Mucosa of descending colon (tissue), 3 donors: ENCODE data around the gene COX7B. TPM values are rescaled to one million over a fixed set of nuclear protein-coding genes. Genes with fewer than 3 reads are reported as not detected.
A peak's percentile ranks its signal among the peaks of the same experiment; 100 is the strongest.
"Not testable (repeated sequence)": the region's sequence is repeated elsewhere in the genome, so short reads cannot be mapped to it uniquely, and the experiment has no call there.

Experiments used
- ATAC-seq: fragments of 200-7000 bp; cut with Tn5 transposase; one replicate; pipeline ENCODE4 v1.9.1; 2020; ENCODE audit warnings: mild to moderate bottlenecking, moderate library complexity
- DNase-seq, 3 donors: peaks; one replicate each; pipeline ENCODE4 v3.0.0-alpha.2; 2020
- H3K36me3 ChIP-seq: fragments of 200-600 bp; one replicate; pipeline ENCODE4 v1.8.0; 2021; ENCODE audit warnings: low read depth, mild to moderate bottlenecking
- H3K4me1 ChIP-seq: fragments of 200-600 bp; one replicate; pipeline ENCODE4 v1.8.0; 2021; ENCODE audit warnings: low read depth, mild to moderate bottlenecking
- H3K4me3 ChIP-seq: fragments of 200-600 bp; one replicate; pipeline ENCODE4 v1.8.0; 2021; ENCODE audit warnings: mild to moderate bottlenecking
- H3K9me3 ChIP-seq: fragments of 200-600 bp; one replicate; pipeline ENCODE4 v1.8.0; 2021; ENCODE audit warnings: mild to moderate bottlenecking
- intact Hi-C, 2 donors: fragments of 100-400 bp; cut with DNase I in 1 of 2; cut with micrococcal nuclease in 1 of 2; formaldehyde crosslinking; loops; one replicate each; pipeline versions ENCODE4 v1.11.0 to v1.11.1; 2022; cut with DNase I, micrococcal nuclease
- long read RNA-seq, 2 donors: library from polyadenylated mRNA; unstranded; transcript quantifications; one replicate each; pipeline ENCODE4 v2.0.0, GENCODE V29; 2019 to 2021
- total RNA-seq, 3 donors: library from RNA; stranded (reverse); fragmentation: NEBNext Ultra II Directional in 2 of 3; extraction: Animal tissue kit (Norgen Biotek cat#: 25700) in 2 of 3; gene quantifications; one replicate each; pipeline versions ENCODE4 v1.2.1 to v1.2.4, GENCODE V29; 2021 to 2023
- TF ChIP-seq, protein P1 (sequence below): fragments of 200-600 bp; IDR thresholded peaks from one replicate; pipeline ENCODE4 v1.8.0; 2022; ENCODE audit warnings: antibody characterized with exemption, mild to moderate bottlenecking
- donor health status: DM: no; HTN: no; CAD: no; lungs with moderate emphysema.
- donor health status: DM: no; HTN: no; CAD: no.
- donor health status: DM: no; HTN: yes; CAD: no.

Gene COX7B
- 100 to 1,000 TPM; 340 to 480 (median 472) TPM for total RNA-seq
- long read RNA-seq, donor 1, transcript COX7B-203 (3 exons, 2,471 nt), result major isoform, 75 of 77 reads
- long read RNA-seq, donor 1, partial matches to known transcripts, result 0 of 77 reads
- long read RNA-seq, donor 1, other reads (novel, unspliced or antisense), result 2 of 77 reads
- long read RNA-seq, donor 2, transcript COX7B-203 (3 exons, 2,471 nt), result major isoform, 305 of 321 reads
- long read RNA-seq, donor 2, partial matches to known transcripts, result 0 of 321 reads
- long read RNA-seq, donor 2, other reads (novel, unspliced or antisense), result 14 of 321 reads

- Histone ChIP-seq H3K4me3 (peak within 1 kb of the TSS; percentile 46), H3K36me3 (peaks cover 4% of the 10 kb centered on the region), H3K4me1 (peaks cover 4% of the 10 kb centered on the region), H3K9me3 (no peaks in the 10 kb centered on the region)
- ATAC-seq, result peak; percentile 78
- peak in 2 of 3 donors; percentile 32 to 83 for DNase-seq
- TF ChIP-seq, protein P1, sequence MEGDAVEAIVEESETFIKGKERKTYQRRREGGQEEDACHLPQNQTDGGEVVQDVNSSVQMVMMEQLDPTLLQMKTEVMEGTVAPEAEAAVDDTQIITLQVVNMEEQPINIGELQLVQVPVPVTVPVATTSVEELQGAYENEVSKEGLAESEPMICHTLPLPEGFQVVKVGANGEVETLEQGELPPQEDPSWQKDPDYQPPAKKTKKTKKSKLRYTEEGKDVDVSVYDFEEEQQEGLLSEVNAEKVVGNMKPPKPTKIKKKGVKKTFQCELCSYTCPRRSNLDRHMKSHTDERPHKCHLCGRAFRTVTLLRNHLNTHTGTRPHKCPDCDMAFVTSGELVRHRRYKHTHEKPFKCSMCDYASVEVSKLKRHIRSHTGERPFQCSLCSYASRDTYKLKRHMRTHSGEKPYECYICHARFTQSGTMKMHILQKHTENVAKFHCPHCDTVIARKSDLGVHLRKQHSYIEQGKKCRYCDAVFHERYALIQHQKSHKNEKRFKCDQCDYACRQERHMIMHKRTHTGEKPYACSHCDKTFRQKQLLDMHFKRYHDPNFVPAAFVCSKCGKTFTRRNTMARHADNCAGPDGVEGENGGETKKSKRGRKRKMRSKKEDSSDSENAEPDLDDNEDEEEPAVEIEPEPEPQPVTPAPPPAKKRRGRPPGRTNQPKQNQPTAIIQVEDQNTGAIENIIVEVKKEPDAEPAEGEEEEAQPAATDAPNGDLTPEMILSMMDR, result no peak
- intact Hi-C loops, result no loop called here
Measured at GRCh38 chrX:77899081-77899828, at the start of gene COX7B. TSS of gene COX7B (plus strand) at chrX:77899468. CDS start at chrX:77899554, 86 bp downstream.

GRCh38 chrX:77875372-77875771 is 23.9 kb upstream of the COX7B start:
- H3K9me3 ChIP-seq, result no peaks in the 10 kb centered on the region
- ATAC-seq, result no peak

DNA sequence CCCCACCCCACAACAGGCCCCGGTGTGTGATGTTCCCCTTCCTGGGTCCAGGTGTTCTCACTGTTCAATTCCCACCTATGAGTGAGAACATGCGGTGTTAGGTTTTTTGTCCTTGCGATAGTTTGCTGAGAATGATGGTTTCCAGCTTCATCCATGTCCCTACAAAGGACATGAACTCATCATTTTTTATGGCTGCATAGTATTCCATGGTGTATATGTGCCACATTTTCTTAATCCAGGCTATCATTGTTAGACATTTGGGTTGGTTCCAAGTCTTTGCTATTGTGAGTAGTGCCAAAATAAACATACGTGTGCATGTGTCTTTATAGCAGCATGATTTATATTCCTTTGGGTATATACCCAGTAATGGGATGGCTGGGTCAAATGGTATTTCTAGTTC is 17.9 kb upstream of the COX7B start:
- H3K36me3 ChIP-seq, H3K4me3 ChIP-seq, ATAC-seq, H3K9me3 ChIP-seq, DNase-seq, H3K4me1 ChIP-seq, intact Hi-C loops: not testable (repeated sequence)

More at GRCh38 chrX:77875372-77875771, 23.9 kb upstream of the COX7B start:
- intact Hi-C loops, result no loop called here
- no peaks in the 10 kb centered on the region for H3K4me1 ChIP-seq
- TF ChIP-seq, protein P1, result no peak
- no peak overlapping the region for H3K4me3 ChIP-seq
- H3K36me3 ChIP-seq, result no peaks in the 10 kb centered on the region
- no peak for DNase-seq

DNA sequence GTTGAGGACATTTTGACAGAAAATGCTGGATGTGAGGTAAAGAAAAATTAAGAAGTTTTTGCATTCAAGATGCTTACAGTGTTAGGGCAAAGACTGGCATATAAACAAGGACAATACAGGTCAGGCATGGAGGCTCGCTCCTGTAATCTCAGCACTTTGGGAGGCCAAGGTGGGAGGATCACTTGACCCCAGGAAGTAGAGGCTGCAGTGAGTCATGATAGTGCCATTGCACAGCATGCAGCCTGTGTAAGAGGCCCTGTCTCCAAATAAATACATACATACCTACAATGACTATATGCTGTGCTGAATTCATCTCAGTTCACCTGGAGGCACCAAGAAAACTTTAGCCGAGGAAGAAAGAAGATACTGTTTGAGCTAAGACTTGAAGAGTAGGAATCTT is 6.4 kb upstream of the COX7B start:
- Histone ChIP-seq H3K9me3 (no peaks in the 10 kb centered on the region), H3K4me3 (no peak overlapping the region), H3K4me1 (no peaks in the 10 kb centered on the region), H3K36me3 (no peaks in the 10 kb centered on the region)
- DNase-seq, result no peak
- TF ChIP-seq, protein P1, result no peak
- no peak for ATAC-seq
- intact Hi-C loops, result no loop called here

DNA sequence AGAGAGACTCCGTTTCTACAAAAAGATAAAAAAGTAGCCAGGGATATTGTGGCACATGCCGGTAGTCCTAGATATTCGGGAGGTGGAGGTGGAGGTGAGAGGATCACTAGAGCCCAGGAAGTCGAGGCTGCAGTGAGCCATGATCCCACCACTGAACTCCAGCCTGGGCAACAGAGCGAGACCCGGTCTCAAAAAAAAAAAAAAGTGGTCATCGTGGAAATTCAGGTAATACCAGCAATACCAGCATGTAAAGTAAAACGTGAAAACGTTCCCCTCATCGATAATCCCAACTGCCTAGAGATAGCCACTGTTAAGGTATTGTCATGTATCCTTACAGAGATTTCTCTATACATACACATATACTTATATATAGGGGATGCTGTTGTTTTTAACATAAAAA is 5.6 kb upstream of the COX7B start:
- Histone ChIP-seq H3K4me1 (no peaks in the 10 kb centered on the region), H3K9me3 (no peaks in the 10 kb centered on the region), H3K4me3 (no peak overlapping the region), H3K36me3 (no peaks in the 10 kb centered on the region)
- ATAC-seq, result no peak
- TF ChIP-seq, protein P1, result no peak
- no peak for DNase-seq
- intact Hi-C loops, result no loop called here
